AG09309 (cell line): Measurements from ENCODE around the gene ATG5.
"Not testable (repeated sequence)": the region's sequence is repeated elsewhere in the genome, so short reads cannot be mapped to it uniquely, and the experiment has no call there.

ENCODE experiments used
- DNase-seq: peaks from one replicate; pipeline ENCODE4 v3.0.0-alpha.2; 2010; ENCODE audit warnings: low read depth
- H3K4me3 ChIP-seq: 2 replicates; pipeline ENCODE4 v1.5.1; 2011; ENCODE audit warnings: mild to moderate bottlenecking, low read depth, low read length, moderate library complexity; ENCODE audit not compliant: control insufficient read depth
- TF ChIP-seq, protein P1 (sequence below): IDR thresholded peaks from 2 replicates; pipeline ENCODE4 v1.5.1; 2011; ENCODE audit warnings: mild to moderate bottlenecking, low read depth, low read length, inconsistent platforms; ENCODE audit not compliant: insufficient read depth, control insufficient read depth; ENCODE audit errors: missing control alignments

The ATG5 gene

GRCh38 chr6:106252687-106253086 is 72.9 kb downstream of the ATG5 start:
- DNase-seq, result no peak
- TF ChIP-seq, protein P1, sequence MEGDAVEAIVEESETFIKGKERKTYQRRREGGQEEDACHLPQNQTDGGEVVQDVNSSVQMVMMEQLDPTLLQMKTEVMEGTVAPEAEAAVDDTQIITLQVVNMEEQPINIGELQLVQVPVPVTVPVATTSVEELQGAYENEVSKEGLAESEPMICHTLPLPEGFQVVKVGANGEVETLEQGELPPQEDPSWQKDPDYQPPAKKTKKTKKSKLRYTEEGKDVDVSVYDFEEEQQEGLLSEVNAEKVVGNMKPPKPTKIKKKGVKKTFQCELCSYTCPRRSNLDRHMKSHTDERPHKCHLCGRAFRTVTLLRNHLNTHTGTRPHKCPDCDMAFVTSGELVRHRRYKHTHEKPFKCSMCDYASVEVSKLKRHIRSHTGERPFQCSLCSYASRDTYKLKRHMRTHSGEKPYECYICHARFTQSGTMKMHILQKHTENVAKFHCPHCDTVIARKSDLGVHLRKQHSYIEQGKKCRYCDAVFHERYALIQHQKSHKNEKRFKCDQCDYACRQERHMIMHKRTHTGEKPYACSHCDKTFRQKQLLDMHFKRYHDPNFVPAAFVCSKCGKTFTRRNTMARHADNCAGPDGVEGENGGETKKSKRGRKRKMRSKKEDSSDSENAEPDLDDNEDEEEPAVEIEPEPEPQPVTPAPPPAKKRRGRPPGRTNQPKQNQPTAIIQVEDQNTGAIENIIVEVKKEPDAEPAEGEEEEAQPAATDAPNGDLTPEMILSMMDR, result no peak
- H3K4me3 ChIP-seq, result no peak overlapping the region

DNA sequence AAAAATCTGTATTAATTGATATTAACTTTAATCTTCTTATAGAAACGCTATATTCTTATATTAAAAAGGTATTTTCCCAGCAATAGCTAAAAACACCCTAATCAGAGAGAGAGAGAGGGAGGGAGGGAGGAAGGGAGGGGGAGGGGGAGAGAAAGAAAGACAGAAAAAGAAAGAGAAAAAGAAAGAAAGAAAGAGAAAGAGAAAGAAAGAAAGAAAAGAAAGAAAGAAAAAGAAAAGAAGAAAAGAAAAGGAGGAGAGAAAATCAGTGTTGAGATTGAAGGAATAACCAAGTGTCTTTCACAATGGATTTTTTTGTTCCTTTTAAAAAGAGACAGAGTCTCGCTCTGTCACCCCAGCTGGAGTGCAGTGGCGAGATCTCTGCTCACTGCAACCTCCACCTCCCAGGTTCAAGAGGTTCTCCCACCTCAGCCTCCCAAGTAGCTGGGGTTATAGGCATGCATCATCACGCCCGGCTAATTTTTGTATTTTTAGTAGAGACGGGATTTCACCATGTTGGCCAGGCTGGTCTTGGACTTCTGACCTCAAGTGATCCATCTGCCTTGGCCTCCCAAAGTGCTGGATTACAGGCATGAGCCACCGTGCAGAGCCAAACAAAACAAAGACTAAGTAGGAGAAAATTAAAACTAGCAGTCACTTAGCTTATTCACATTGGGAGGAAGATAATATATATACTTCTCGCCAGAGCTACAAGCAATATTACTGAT is 73.9 kb downstream of the ATG5 start:
- not testable (repeated sequence) for DNase-seq, H3K4me3 ChIP-seq

- TF ChIP-seq, protein P1, result no peak
- no peak overlapping the region for H3K4me3 ChIP-seq
- no peak for DNase-seq
These were observed 74.6 kb downstream of the ATG5 start for GRCh38 chr6:106250953-106251352.

DNA sequence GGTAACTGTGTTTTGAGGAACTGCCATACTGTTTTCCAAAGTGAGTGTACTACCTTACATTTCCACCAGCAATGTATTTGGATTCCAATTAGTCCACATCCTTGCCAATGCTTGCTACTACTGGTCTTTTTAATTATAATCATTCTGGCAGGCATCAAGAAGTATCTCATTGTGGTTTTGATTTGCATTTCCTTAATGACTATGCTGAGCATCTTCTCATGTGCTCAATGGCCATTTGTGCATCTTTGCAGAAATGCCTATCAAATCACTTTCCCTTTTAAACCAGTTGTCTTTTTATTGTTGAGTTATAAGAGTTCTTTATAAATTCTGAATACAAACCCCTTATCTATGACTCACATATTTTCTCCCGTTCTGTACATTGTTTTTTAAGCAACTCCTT is 75.9 kb downstream of the ATG5 start:
- TF ChIP-seq, protein P1, result no peak

GRCh38 chr6:106247733-106248132 is 77.8 kb downstream of the ATG5 start:
- H3K4me3 ChIP-seq, result no peak overlapping the region
- TF ChIP-seq, protein P1, result no peak
- DNase-seq, result no peak

More for the DNA sequence above, 75.9 kb downstream of the ATG5 start:
- DNase-seq, result no peak
- H3K4me3 ChIP-seq, result no peak overlapping the region

- DNase-seq, result no peak
- TF ChIP-seq, protein P1, result no peak
- no peak overlapping the region for H3K4me3 ChIP-seq
These were observed 78.3 kb downstream of the ATG5 start for GRCh38 chr6:106247293-106247692.

DNA sequence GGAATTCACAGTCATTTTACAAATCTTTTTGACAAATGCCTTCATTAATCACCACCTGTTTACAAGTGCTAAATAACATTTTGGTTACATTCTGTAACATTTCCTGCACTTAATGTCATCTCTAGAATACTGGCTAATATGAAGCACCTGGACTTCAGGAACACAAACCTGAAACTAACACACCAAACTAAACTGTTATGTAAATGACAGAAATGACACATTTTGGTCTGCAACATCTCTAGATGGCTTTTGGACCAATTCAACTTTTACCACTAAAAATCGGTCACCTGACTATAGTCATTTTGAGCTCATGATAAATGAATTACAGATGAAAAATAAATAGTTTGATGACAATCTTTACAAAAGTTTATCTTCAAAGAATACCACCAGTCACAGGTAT is 80.6 kb downstream of the ATG5 start:
- TF ChIP-seq, protein P1, result no peak
- no peak for DNase-seq
- H3K4me3 ChIP-seq, result no peak overlapping the region
